Liver (tissue), 9 donors: Measurements from ENCODE around the gene PHLPP2. TPM values are rescaled to one million over a fixed set of nuclear protein-coding genes. Genes with fewer than 3 reads are reported as not detected.

Experiments used
- DNase-seq: peaks from one replicate; pipeline ENCODE4 v3.0.0-alpha.2; 2017; ENCODE audit warnings: low spot score
- H3K27ac ChIP-seq, 2 donors: one replicate each; pipeline ENCODE4 v1.7.0; 2013; ENCODE audit warnings: inconsistent platforms in 2 of 2, low read length in 2 of 2, control low read depth in 1 of 2, low read depth in 1 of 2, mild to moderate bottlenecking in 1 of 2
- H3K27me3 ChIP-seq, 4 donors: one replicate each; pipeline versions ENCODE4 v1.6.1 to v1.7.0; 2013; ENCODE audit warnings: low read length in 3 of 4, inconsistent platforms in 1 of 4, mild to moderate bottlenecking in 1 of 4, moderate library complexity in 1 of 4; ENCODE audit not compliant: control insufficient read depth in 4 of 4, insufficient read depth in 4 of 4
- H3K36me3 ChIP-seq, 4 donors: one replicate each; pipeline versions ENCODE4 v1.6.1 to v1.7.0; 2013; ENCODE audit warnings: low read length in 3 of 4, mild to moderate bottlenecking in 3 of 4, low read depth in 1 of 4, moderate library complexity in 1 of 4; ENCODE audit not compliant: control insufficient read depth in 4 of 4, insufficient read depth in 3 of 4
- H3K4me1 ChIP-seq, 4 donors: one replicate each; pipeline versions ENCODE4 v1.6.1 to v1.7.0; 2013; ENCODE audit warnings: low read length in 3 of 4, mild to moderate bottlenecking in 3 of 4, moderate library complexity in 1 of 4; ENCODE audit not compliant: control insufficient read depth in 4 of 4, insufficient read depth in 4 of 4
- H3K4me3 ChIP-seq, 3 donors: one replicate each; pipeline versions ENCODE4 v1.6.1 to v1.7.0; 2013; ENCODE audit warnings: low read length in 3 of 3, control low read depth in 1 of 3, low read depth in 1 of 3, mild to moderate bottlenecking in 1 of 3
- H3K9ac ChIP-seq, 2 donors: one replicate each; pipeline ENCODE4 v1.7.0; 2013; ENCODE audit warnings: low read length in 2 of 2, mild to moderate bottlenecking in 2 of 2, moderate library complexity in 2 of 2, control low read depth in 1 of 2, low read depth in 1 of 2
- H3K9me3 ChIP-seq, 4 donors: one replicate each; pipeline versions ENCODE4 v1.6.1 to v1.7.0; 2013; ENCODE audit warnings: low read length in 3 of 4; ENCODE audit not compliant: control insufficient read depth in 4 of 4
- EGR1 ChIP-seq, 2 donors: IDR thresholded peaks; 2 replicates each; pipeline ENCODE4 v1.6.1; 2016 to 2018; ENCODE audit warnings: antibody characterized with exemption in 2 of 2, low read depth in 2 of 2
- FOXA1 ChIP-seq: IDR thresholded peaks from 2 replicates; pipeline ENCODE4 v1.6.1; 2016; ENCODE audit warnings: antibody characterized with exemption
- FOXA2 ChIP-seq: IDR thresholded peaks from 2 replicates; pipeline ENCODE4 v1.6.1; 2016; ENCODE audit warnings: antibody characterized with exemption
- GABPA ChIP-seq, 2 donors: IDR thresholded peaks in 1 of 2; conservative IDR thresholded peaks in 1 of 2; 2 replicates each; pipeline ENCODE4 v1.6.1; 2016; ENCODE audit warnings: antibody characterized with exemption in 2 of 2, mild to moderate bottlenecking in 1 of 2, moderate library complexity in 1 of 2
- HNF4A ChIP-seq, 2 donors: conservative IDR thresholded peaks; 2 replicates each; pipeline ENCODE4 v1.6.1; 2016; ENCODE audit warnings: antibody characterized with exemption in 2 of 2, mild to moderate bottlenecking in 2 of 2
- HNF4G ChIP-seq: IDR thresholded peaks from 2 replicates; pipeline ENCODE4 v1.6.1; 2016; ENCODE audit warnings: antibody characterized with exemption
- JUND ChIP-seq, 2 donors: IDR thresholded peaks; 2 replicates each; pipeline ENCODE4 v1.6.1; 2016; ENCODE audit warnings: antibody characterized with exemption in 2 of 2
- NR2F2 ChIP-seq: IDR thresholded peaks from 2 replicates; pipeline ENCODE4 v1.6.1; 2016; ENCODE audit warnings: antibody characterized with exemption
- RAD21 ChIP-seq, 2 donors: IDR thresholded peaks; 2 replicates each; pipeline ENCODE4 v1.6.1; 2016; ENCODE audit warnings: antibody characterized with exemption in 2 of 2, mild to moderate bottlenecking in 2 of 2
- RXRA ChIP-seq, 2 donors: IDR thresholded peaks; 2 replicates each; pipeline ENCODE4 v1.6.1; 2017 to 2018; ENCODE audit warnings: antibody characterized with exemption in 2 of 2, mild to moderate bottlenecking in 1 of 2
- SP1 ChIP-seq: IDR thresholded peaks from 2 replicates; pipeline ENCODE4 v1.6.1; 2018; ENCODE audit warnings: antibody characterized with exemption, mild to moderate bottlenecking
- TAF1 ChIP-seq: conservative IDR thresholded peaks from 2 replicates; pipeline ENCODE4 v1.6.1; 2016; ENCODE audit warnings: antibody characterized with exemption, mild to moderate bottlenecking
- YY1 ChIP-seq: IDR thresholded peaks from 2 replicates; pipeline ENCODE4 v1.6.1; 2016; ENCODE audit warnings: antibody characterized with exemption, mild to moderate bottlenecking
- WGBS: extraction: QIAGEN DNeasy Blood & Tissue Kit; methylation state at CpG from one replicate; pipeline ENCODE4 v1.1.7; 2013; 5-methylcytosine and 5-hydroxymethylcytosine counted together
- polyA plus RNA-seq, 2 donors: library from polyadenylated mRNA; stranded (reverse) in 1 of 2; unstranded in 1 of 2; fragments of 200-250 nt in 1 of 2; fragments of >200 nt in 1 of 2; fragmentation: Nextera tagmentation in 1 of 2; extraction: Ambion mirVana in 1 of 2; gene quantifications; one replicate each; pipeline versions ENCODE4 v1.2.1 to v1.2.3, GENCODE V29; 2013 to 2015
- total RNA-seq, 2 donors: library from RNA; depleted of rRNA; stranded (reverse); fragments of >200 nt; gene quantifications; one replicate each; pipeline ENCODE4 v1.2.3, GENCODE V29; 2014
- TF ChIP-seq, protein P1 (sequence below): IDR thresholded peaks from 2 replicates; pipeline ENCODE4 v1.6.1; 2016; ENCODE audit warnings: antibody characterized with exemption
- TF ChIP-seq, protein P2 (sequence below): fragments of 150-350 bp; IDR thresholded peaks from 2 replicates; pipeline ENCODE4 v1.5.1; 2017; ENCODE audit warnings: improper control_type of control experiment, low read depth, low read length; ENCODE audit not compliant: missing input control
- TF ChIP-seq, protein P3 (sequence below): IDR thresholded peaks from 2 replicates; pipeline ENCODE4 v1.6.1; 2016; ENCODE audit warnings: antibody characterized with exemption
- TF ChIP-seq, protein P4 (sequence below): IDR thresholded peaks from 2 replicates; pipeline ENCODE4 v1.6.1; 2016; ENCODE audit warnings: antibody characterized with exemption, mild to moderate bottlenecking
- TF ChIP-seq, protein P5 (sequence below): IDR thresholded peaks from 2 replicates; pipeline ENCODE4 v1.6.1; 2016; ENCODE audit warnings: antibody characterized with exemption
- donor health status: healthy.
- donor health status: healthy.
- donor health status: healthy.
- donor health status: healthy.
- donor health status: healthy.

Gene PHLPP2
- total and polyA plus RNA-seq, 4 donors: 1.2 to 7.8 (median 3.9) TPM

DNA sequence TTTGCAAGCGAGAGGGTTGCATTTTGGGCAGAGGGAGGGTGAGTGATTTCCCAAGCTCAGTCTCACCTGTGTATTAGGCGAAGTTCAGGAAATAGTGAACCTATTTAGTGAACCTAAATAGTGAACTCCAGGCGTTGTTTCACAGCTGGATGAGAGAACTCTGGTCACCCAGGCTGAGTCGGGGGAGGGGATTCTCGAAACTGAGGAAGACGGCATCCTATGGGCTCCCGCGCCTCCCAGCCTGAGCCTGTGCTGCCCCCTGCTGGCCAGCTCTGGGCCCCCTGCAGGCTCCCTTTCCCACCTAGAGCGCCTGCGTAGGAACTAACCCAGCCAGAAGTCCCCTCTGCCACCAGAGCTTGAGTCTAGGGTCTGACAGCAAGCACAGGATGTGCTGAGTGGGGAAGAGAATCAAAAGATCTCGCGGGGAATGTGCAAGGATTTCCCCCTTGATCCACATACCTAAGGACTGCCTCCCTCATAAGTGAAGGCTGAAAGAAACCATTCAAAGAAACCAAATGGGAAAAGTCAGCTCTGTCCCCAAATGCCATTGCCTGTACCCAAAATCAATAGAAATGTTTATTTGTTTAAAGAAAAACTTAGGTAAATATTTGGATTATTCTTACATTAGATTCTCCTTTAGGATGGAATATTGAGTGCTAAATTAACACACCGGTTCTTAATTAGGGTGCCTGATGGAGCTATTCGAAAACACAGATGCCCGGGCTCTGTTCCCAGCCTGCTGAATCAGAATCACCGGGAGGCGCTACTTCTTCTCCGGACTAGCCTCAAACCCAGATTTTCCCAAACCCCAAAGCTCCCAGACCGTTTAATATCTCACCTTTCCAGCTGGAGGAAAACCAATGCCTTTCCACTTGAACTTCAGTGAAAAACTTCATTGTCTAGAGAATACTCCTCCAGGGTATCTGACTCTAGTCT, 113.3 kb downstream of the PHLPP2 start:
- Histone ChIP-seq H3K36me3 (no peaks in the 10 kb centered on the region), H3K27me3 (no peaks in the 10 kb centered on the region), H3K9ac (no peak overlapping the region), H3K4me3 (peak overlapping the region in 1 of 3 donors; percentile 7), H3K9me3 (no peaks in the 10 kb centered on the region), H3K27ac (no peak overlapping the region), H3K4me1 (peaks cover 1 to 11% (median 8%) of the 10 kb centered on the region in 4 donors)
- no peak for TF ChIP-seq TAF1
- no peak for TF ChIP-seq HNF4G
- TF ChIP-seq, protein P1, sequence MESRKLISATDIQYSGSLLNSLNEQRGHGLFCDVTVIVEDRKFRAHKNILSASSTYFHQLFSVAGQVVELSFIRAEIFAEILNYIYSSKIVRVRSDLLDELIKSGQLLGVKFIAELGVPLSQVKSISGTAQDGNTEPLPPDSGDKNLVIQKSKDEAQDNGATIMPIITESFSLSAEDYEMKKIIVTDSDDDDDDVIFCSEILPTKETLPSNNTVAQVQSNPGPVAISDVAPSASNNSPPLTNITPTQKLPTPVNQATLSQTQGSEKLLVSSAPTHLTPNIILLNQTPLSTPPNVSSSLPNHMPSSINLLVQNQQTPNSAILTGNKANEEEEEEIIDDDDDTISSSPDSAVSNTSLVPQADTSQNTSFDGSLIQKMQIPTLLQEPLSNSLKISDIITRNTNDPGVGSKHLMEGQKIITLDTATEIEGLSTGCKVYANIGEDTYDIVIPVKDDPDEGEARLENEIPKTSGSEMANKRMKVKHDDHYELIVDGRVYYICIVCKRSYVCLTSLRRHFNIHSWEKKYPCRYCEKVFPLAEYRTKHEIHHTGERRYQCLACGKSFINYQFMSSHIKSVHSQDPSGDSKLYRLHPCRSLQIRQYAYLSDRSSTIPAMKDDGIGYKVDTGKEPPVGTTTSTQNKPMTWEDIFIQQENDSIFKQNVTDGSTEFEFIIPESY: no peak
- TF ChIP-seq, protein P2, sequence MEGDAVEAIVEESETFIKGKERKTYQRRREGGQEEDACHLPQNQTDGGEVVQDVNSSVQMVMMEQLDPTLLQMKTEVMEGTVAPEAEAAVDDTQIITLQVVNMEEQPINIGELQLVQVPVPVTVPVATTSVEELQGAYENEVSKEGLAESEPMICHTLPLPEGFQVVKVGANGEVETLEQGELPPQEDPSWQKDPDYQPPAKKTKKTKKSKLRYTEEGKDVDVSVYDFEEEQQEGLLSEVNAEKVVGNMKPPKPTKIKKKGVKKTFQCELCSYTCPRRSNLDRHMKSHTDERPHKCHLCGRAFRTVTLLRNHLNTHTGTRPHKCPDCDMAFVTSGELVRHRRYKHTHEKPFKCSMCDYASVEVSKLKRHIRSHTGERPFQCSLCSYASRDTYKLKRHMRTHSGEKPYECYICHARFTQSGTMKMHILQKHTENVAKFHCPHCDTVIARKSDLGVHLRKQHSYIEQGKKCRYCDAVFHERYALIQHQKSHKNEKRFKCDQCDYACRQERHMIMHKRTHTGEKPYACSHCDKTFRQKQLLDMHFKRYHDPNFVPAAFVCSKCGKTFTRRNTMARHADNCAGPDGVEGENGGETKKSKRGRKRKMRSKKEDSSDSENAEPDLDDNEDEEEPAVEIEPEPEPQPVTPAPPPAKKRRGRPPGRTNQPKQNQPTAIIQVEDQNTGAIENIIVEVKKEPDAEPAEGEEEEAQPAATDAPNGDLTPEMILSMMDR: peak; percentile 90
- peak; percentile 36 for TF ChIP-seq SP1
- TF ChIP-seq YY1: no peak
- no peak for TF ChIP-seq EGR1 (IDR thresholded peaks at IDR 0.05; ENCODE audit: low read depth in 2 of 2)
- TF ChIP-seq RAD21 (IDR thresholded peaks at IDR 0.05): peak; percentile 96 to 98
- TF ChIP-seq, protein P3, sequence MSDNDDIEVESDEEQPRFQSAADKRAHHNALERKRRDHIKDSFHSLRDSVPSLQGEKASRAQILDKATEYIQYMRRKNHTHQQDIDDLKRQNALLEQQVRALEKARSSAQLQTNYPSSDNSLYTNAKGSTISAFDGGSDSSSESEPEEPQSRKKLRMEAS: no peak
- TF ChIP-seq, protein P4, sequence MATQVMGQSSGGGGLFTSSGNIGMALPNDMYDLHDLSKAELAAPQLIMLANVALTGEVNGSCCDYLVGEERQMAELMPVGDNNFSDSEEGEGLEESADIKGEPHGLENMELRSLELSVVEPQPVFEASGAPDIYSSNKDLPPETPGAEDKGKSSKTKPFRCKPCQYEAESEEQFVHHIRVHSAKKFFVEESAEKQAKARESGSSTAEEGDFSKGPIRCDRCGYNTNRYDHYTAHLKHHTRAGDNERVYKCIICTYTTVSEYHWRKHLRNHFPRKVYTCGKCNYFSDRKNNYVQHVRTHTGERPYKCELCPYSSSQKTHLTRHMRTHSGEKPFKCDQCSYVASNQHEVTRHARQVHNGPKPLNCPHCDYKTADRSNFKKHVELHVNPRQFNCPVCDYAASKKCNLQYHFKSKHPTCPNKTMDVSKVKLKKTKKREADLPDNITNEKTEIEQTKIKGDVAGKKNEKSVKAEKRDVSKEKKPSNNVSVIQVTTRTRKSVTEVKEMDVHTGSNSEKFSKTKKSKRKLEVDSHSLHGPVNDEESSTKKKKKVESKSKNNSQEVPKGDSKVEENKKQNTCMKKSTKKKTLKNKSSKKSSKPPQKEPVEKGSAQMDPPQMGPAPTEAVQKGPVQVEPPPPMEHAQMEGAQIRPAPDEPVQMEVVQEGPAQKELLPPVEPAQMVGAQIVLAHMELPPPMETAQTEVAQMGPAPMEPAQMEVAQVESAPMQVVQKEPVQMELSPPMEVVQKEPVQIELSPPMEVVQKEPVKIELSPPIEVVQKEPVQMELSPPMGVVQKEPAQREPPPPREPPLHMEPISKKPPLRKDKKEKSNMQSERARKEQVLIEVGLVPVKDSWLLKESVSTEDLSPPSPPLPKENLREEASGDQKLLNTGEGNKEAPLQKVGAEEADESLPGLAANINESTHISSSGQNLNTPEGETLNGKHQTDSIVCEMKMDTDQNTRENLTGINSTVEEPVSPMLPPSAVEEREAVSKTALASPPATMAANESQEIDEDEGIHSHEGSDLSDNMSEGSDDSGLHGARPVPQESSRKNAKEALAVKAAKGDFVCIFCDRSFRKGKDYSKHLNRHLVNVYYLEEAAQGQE: no peak
- peak in 1 of 2 donors; percentile 48 for TF ChIP-seq RXRA (IDR thresholded peaks at IDR 0.05)
- no peak for TF ChIP-seq NR2F2
- TF ChIP-seq, protein P5, sequence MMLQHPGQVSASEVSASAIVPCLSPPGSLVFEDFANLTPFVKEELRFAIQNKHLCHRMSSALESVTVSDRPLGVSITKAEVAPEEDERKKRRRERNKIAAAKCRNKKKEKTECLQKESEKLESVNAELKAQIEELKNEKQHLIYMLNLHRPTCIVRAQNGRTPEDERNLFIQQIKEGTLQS: no peak
- no peak for TF ChIP-seq FOXA2
- TF ChIP-seq GABPA (IDR thresholded peaks at IDR 0.05 in 1 of 2, conservative IDR thresholded peaks at IDR 0.05 in 1 of 2): no peak
- TF ChIP-seq JUND (IDR thresholded peaks at IDR 0.05): no peak
- peak; percentile 12 for TF ChIP-seq FOXA1
- TF ChIP-seq HNF4A (conservative IDR thresholded peaks at IDR 0.05): peak in 1 of 2 donors; percentile 3
- DNase-seq: peak; percentile 83
- WGBS: 10% methylated on average over 19 of the region's 19 CpGs
